C4-2B (cell line): ENCODE data around the gene SFT2D2.
"Not testable (repeated sequence)": the region's sequence is repeated elsewhere in the genome, so short reads cannot be mapped to it uniquely, and the experiment has no call there.

ENCODE experiments used
- H3K27ac ChIP-seq: fragments of 450-650 bp; 2 replicates; pipeline ENCODE4 v1.5.1; 2017
- CTCF ChIP-seq: fragments of 450-650 bp; conservative IDR thresholded peaks from 2 replicates; pipeline ENCODE4 v1.5.1; 2017; ENCODE audit warnings: mild to moderate bottlenecking
- ZFX ChIP-seq: fragments of 450-650 bp; IDR thresholded peaks from 2 replicates; pipeline ENCODE4 v1.6.1; 2017

The SFT2D2 gene

DNA sequence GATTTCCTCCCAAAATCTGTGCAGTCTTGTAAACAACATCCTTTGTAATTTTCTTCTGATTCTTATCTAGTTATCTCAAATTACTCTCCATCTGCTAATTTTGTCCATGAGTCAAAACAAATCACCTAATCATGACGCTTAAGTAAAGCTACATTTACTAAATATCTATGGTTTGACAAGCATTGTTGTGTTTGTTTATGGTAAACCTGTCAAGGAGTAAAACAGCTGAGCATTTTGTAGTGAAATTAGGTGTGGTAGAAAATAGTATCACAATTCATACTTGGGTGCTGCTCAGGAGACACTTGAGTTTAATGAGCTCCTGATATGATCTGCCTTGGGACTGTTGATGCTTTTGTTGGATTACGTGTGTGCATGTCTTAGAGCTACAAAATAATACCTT, 35.4 kb upstream of the SFT2D2 start:
- TF ChIP-seq CTCF (no peak), ZFX (no peak)
- H3K27ac ChIP-seq = no peak overlapping the region

DNA sequence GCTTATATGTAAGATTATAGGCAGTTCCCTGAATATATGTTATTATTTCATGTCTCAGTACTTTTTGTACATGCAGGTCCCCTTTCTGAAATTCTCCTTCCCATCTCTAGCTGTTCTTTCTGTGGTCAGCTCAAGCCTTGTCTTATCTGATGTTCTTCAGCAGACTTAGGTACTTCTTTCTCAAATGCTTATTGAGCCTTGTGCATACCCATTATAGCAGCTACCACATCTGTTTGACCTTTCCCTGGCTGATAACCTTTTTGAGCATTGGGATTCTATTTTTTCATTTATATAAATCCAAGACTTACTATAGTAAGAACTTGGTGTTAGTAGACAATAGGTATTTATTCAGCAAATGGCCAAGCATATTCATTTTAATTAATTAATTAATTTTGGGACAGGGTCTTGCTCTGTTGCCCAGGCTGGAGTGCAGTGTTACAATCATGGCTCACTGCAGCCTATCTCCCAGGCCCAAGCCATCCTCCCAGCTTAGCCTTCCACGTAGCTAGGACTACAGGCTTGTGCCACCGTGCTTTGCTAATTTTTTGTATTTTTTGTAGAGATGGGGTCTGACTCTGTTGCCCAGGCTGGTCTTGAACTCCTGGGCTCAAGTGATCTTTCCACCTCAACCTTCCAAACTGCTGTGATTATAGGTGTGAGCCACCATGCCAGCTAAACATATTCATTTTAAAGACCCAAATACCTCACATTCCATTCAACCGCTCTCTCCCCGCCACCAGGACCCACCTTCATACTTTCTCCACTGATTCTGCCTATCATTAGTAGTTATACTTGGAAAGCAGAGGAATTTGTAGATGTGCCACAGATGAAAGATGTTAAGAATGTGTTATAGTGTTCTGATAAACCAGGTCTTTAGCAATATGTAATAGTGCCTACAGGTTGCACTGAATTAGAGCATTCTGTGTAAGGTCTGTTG, 30.3 kb upstream of the SFT2D2 start:
- no peak overlapping the region for H3K27ac ChIP-seq
- TF ChIP-seq ZFX = no peak
- TF ChIP-seq CTCF = no peak

DNA sequence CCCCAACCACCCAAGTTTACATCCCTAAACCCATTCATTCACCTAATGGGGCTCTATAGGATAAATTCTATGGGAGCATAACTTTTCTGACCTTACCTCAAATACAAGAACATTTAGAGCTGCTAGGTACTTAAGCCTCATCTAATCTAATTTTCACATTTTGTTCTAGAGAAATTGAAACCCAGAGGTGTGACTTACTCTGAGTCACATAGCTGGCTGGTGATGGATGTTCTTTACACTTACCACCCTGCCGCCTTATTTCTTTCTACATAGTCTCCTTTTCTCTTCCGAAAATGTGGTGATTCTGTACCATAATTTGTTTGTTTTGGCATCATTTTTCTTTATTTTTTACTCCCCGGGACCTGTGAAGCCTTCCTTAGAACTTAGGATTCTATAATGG, 26.7 kb upstream of the SFT2D2 start:
- no peak overlapping the region for H3K27ac ChIP-seq

GRCh38 chr1:168202941-168203654, 22.7 kb upstream of the SFT2D2 start:
- no peak overlapping the region for H3K27ac ChIP-seq
- TF ChIP-seq ZFX = no peak
- TF ChIP-seq CTCF = no peak

More for the DNA sequence above, 26.7 kb upstream of the SFT2D2 start:
- TF ChIP-seq CTCF = no peak
- no peak for TF ChIP-seq ZFX

DNA sequence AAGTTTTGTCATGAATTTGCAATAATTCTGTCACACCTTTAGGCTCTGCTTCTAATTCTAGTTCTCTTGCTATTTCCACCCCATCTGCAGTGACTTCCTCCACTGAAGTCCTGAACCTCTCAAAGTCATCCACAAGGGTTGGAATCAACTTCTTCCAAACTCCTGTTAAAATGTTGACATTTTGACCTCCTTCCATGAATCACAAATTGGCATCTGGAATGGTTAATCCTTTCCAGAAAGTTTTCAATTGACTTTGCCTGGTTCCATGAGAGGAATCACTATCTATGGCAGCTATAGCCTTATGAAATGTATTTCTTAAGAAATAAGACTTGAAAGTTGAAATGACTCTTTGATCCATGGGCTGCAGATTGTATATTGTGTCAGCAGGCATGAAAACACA, 19.7 kb upstream of the SFT2D2 start:
- TF ChIP-seq ZFX (no peak), CTCF (no peak)
- H3K27ac ChIP-seq = no peak overlapping the region

GRCh38 chr1:168207673-168208072, 18.1 kb upstream of the SFT2D2 start:
- not testable (repeated sequence) for H3K27ac ChIP-seq

DNA sequence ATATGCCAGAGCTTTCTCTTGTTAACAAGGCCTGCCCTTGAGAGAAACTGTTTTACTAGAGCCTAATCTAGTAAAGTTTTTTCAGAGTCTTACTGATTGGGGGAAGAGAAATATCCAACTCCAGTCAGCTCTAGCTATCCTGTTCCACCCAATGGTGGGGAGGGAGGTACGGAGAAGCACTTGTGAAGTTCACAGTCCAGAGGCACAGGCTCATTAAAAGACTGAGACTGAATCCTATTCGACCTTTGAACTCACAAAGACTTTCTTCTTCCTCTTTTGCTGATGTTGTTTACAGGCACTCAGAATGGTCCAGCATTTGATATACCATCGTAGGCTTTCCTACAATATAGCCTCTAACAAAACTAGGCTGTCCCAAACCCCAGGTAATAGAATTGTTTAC, 15.5 kb upstream of the SFT2D2 start:
- no peak overlapping the region for H3K27ac ChIP-seq
- TF ChIP-seq ZFX (no peak), CTCF (no peak)
